HEK293 (cell line): ENCODE results near the gene PLXNA2.
A peak's percentile ranks its signal among the peaks of the same experiment; 100 is the strongest.

ENCODE experiments used
- CTCF ChIA-PET: fragments of 350-600 bp; formaldehyde crosslinking; extraction: SDS; loops from one replicate; lab custom pipeline; 2021; ENCODE audit warnings: antibody characterized with exemption; lab: Yijun Ruan, JAX
- POLR2A ChIA-PET: fragments of 300-600 bp; formaldehyde crosslinking; extraction: SDS; loops from one replicate; lab custom pipeline; 2020; ENCODE audit warnings: antibody characterized with exemption, inconsistent platforms; lab: Yijun Ruan, JAX
- H3K27ac ChIP-seq: fragments of 200-500 bp; sonication (Bioruptor generic); 2 replicates; pipeline ENCODE4 v1.5.1; 2014; ENCODE audit warnings: low read depth, low read length, control low read depth, inconsistent platforms; ENCODE audit errors: extremely low read depth
- H3K36me3 ChIP-seq, 2 experiments: fragments of 200-500 bp in 1 of 2; sonication (Bioruptor generic) in 1 of 2; 1 replicate in 1 of 2; 2 replicates in 1 of 2; pipeline ENCODE4 v1.5.1; 2014 to 2017; ENCODE audit warnings: inconsistent platforms in 2 of 2, low read length in 2 of 2; ENCODE audit not compliant: control insufficient read depth in 2 of 2, insufficient read depth in 1 of 2
- H3K4me1 ChIP-seq: fragments of 200-500 bp; sonication (Bioruptor generic); 2 replicates; pipeline ENCODE4 v1.5.1; 2014; ENCODE audit warnings: mild to moderate bottlenecking, low read length, inconsistent platforms; ENCODE audit not compliant: control insufficient read depth, insufficient read depth
- H3K4me3 ChIP-seq: 2 replicates; pipeline ENCODE4 v1.5.1; 2011; ENCODE audit warnings: low read depth, mild to moderate bottlenecking, control low read depth, low read length, moderate library complexity
- H3K9me3 ChIP-seq: fragments of 200-500 bp; sonication (Bioruptor generic); 2 replicates; pipeline ENCODE4 v1.5.1; 2014; ENCODE audit warnings: low read depth, low read length, inconsistent platforms; ENCODE audit not compliant: control insufficient read depth, insufficient read depth
- AEBP2 ChIP-seq: fragments of 450-650 bp; formaldehyde crosslinking; IDR thresholded peaks from 2 replicates; pipeline ENCODE4 v1.5.1; 2016; ENCODE audit warnings: missing biosample characterization, missing genetic modification characterization, borderline replicate concordance
- BCL6B ChIP-seq: fragments of 450-650 bp; formaldehyde crosslinking; IDR thresholded peaks from 2 replicates; pipeline ENCODE4 v1.5.1; 2017; ENCODE audit warnings: missing biosample characterization, missing genetic modification characterization
- FEZF1 ChIP-seq: fragments of 450-650 bp; formaldehyde crosslinking; IDR thresholded peaks from 2 replicates; pipeline ENCODE4 v1.5.1; 2016; ENCODE audit warnings: missing biosample characterization, missing genetic modification characterization
- INSM2 ChIP-seq: fragments of 450-650 bp; formaldehyde crosslinking; IDR thresholded peaks from 2 replicates; pipeline ENCODE4 v1.5.1; 2016; ENCODE audit warnings: missing biosample characterization, missing genetic modification characterization
- SCRT1 ChIP-seq: fragments of 450-650 bp; formaldehyde crosslinking; IDR thresholded peaks from 2 replicates; pipeline ENCODE4 v1.5.1; 2016; ENCODE audit warnings: missing biosample characterization, missing genetic modification characterization, borderline replicate concordance
- SCRT2 ChIP-seq: fragments of 450-650 bp; formaldehyde crosslinking; IDR thresholded peaks from 2 replicates; pipeline ENCODE4 v1.5.1; 2016; ENCODE audit warnings: missing biosample characterization, missing genetic modification characterization
- SP2 ChIP-seq: fragments of 450-650 bp; formaldehyde crosslinking; IDR thresholded peaks from 2 replicates; pipeline ENCODE4 v1.5.1; 2016; ENCODE audit warnings: missing biosample characterization, missing genetic modification characterization
- ZBTB21 ChIP-seq: fragments of 450-650 bp; formaldehyde crosslinking; IDR thresholded peaks from 2 replicates; pipeline ENCODE4 v1.5.1; 2017; ENCODE audit warnings: missing biosample characterization, missing genetic modification characterization
- ZNF2 ChIP-seq: fragments of 450-650 bp; formaldehyde crosslinking; IDR thresholded peaks from 2 replicates; pipeline ENCODE4 v1.5.1; 2016; ENCODE audit warnings: missing biosample characterization, missing genetic modification characterization
- ZNF23 ChIP-seq: fragments of 450-650 bp; formaldehyde crosslinking; IDR thresholded peaks from 2 replicates; pipeline ENCODE4 v1.5.1; 2016; ENCODE audit warnings: missing biosample characterization, missing genetic modification characterization, borderline replicate concordance
- ZNF341 ChIP-seq: fragments of 450-650 bp; formaldehyde crosslinking; IDR thresholded peaks from 2 replicates; pipeline ENCODE4; 2016; ENCODE audit warnings: low read depth, missing biosample characterization, missing genetic modification characterization
- ZNF449 ChIP-seq: fragments of 450-650 bp; formaldehyde crosslinking; IDR thresholded peaks from 2 replicates; pipeline ENCODE4 v1.5.1; 2017; ENCODE audit warnings: missing biosample characterization, mild to moderate bottlenecking, missing genetic modification characterization, moderate library complexity
- ZNF544 ChIP-seq: fragments of 450-650 bp; formaldehyde crosslinking; IDR thresholded peaks from 2 replicates; pipeline ENCODE4 v1.5.0; 2017; ENCODE audit warnings: missing biosample characterization, missing genetic modification characterization
- ZNF571 ChIP-seq: fragments of 450-650 bp; formaldehyde crosslinking; IDR thresholded peaks from 2 replicates; pipeline ENCODE4 v1.5.0; 2017; ENCODE audit warnings: missing biosample characterization, missing genetic modification characterization
- ZNF621 ChIP-seq: fragments of 450-650 bp; formaldehyde crosslinking; IDR thresholded peaks from 2 replicates; pipeline ENCODE4 v1.5.1; 2017; ENCODE audit warnings: missing biosample characterization, missing genetic modification characterization
- ZNF660 ChIP-seq: fragments of 450-650 bp; IDR thresholded peaks from 2 replicates; pipeline ENCODE4 v1.5.1; 2018; ENCODE audit warnings: missing biosample characterization, mild to moderate bottlenecking, missing genetic modification characterization
- ZNF670 ChIP-seq: fragments of 450-650 bp; formaldehyde crosslinking; IDR thresholded peaks from 2 replicates; pipeline ENCODE4 v1.5.1; 2016; ENCODE audit warnings: missing biosample characterization, missing genetic modification characterization, low read depth
- ZNF704 ChIP-seq: fragments of 450-650 bp; formaldehyde crosslinking; IDR thresholded peaks from 2 replicates; pipeline ENCODE4 v1.5.1; 2016; ENCODE audit warnings: missing biosample characterization, missing genetic modification characterization
- ZXDB ChIP-seq: fragments of 450-650 bp; formaldehyde crosslinking; IDR thresholded peaks from 2 replicates; pipeline ENCODE4 v1.5.1; 2016; ENCODE audit warnings: missing biosample characterization, missing genetic modification characterization

The PLXNA2 gene

GRCh38 chr1:208169081-208169879, 74.9 kb downstream of the PLXNA2 start:
- no peak overlapping the region for H3K4me3 ChIP-seq
- H3K4me1 ChIP-seq, result peaks cover 6% of the 10 kb centered on the region; the same call in 1 of the 2 replicates
- POLR2A ChIA-PET, result no interaction called here
- TF ChIP-seq SCRT1 (tag by site-specific recombination) (peak; percentile 73; the same call in 1 of the 2 replicates), ZXDB (no peak), SCRT2 (tag by site-specific recombination) (peak; percentile 85)
- H3K36me3 ChIP-seq, result no peaks in the 10 kb centered on the region
- H3K9me3 ChIP-seq, result no peaks in the 10 kb centered on the region
- no peak overlapping the region for H3K27ac ChIP-seq
- CTCF ChIA-PET, result no interaction called here

- no peaks in the 10 kb centered on the region for H3K36me3 ChIP-seq
- H3K9me3 ChIP-seq, result no peaks in the 10 kb centered on the region
- POLR2A ChIA-PET, result no interaction called here
- CTCF ChIA-PET, result interaction anchor here (0.6 to 1.0 kb wide), 2 partner anchors 17 to 298 kb away, joined by 3 to 4 read pairs; no protein-coding TSS in a partner anchor
- no peak overlapping the region for H3K4me3 ChIP-seq
- no peak for TF ChIP-seq ZNF670
- TF ChIP-seq INSM2 (tag by site-specific recombination), result no peak
- no peak for TF ChIP-seq ZNF571 (tag by site-specific recombination)
- no peak for TF ChIP-seq FEZF1 (tag by site-specific recombination)
- no peak for TF ChIP-seq ZNF621 (tag by site-specific recombination)
- TF ChIP-seq AEBP2 (tag by site-specific recombination), result no peak
- TF ChIP-seq SCRT1 (tag by site-specific recombination), result peak; percentile 96
- peak; percentile 95 for TF ChIP-seq SCRT2 (tag by site-specific recombination)
- no peak for TF ChIP-seq ZNF704 (tag by site-specific recombination)
- no peak for TF ChIP-seq ZNF544 (tag by site-specific recombination)
- TF ChIP-seq ZNF2 (tag by site-specific recombination), result no peak
- no peak for TF ChIP-seq ZBTB21 (tag by site-specific recombination)
- no peak for TF ChIP-seq ZNF23 (tag by site-specific recombination)
- no peak for TF ChIP-seq ZNF341 (tag by site-specific recombination)
- TF ChIP-seq ZNF660 (tag by site-specific recombination), result no peak
- no peak for TF ChIP-seq SP2 (tag by site-specific recombination)
- TF ChIP-seq ZNF449 (tag by site-specific recombination), result no peak
- TF ChIP-seq BCL6B, result no peak
- TF ChIP-seq, all 188 proteins: peak for 2
- no peak overlapping the region for H3K27ac ChIP-seq
- H3K4me1 ChIP-seq, result peaks cover 6% of the 10 kb centered on the region; the same call in 1 of the 2 replicates
Observed at GRCh38 chr1:208167261-208167869, 76.8 kb downstream of the PLXNA2 start.
